GM12892 (cell line): ENCODE data around the gene CPNE7.
"Not testable (repeated sequence)": the region's sequence is repeated elsewhere in the genome, so short reads cannot be mapped to it uniquely, and the experiment has no call there.

Experiments used
- DNase-seq: peaks from one replicate; pipeline ENCODE4 v3.0.0; 2011; ENCODE audit not compliant: insufficient read length
- FAIRE-seq: peaks from 2 replicates; lab custom pipeline; 2011; peaks lifted over from hg19 to GRCh38; lab: Jason Lieb, UNC
- POLR2A ChIP-seq: IDR thresholded peaks from 2 replicates; pipeline ENCODE4 v1.6.1; 2011; ENCODE audit warnings: low read depth, low read length, control low read depth
- POLR2AphosphoS5 ChIP-seq: IDR thresholded peaks from 2 replicates; pipeline ENCODE4 v1.6.1; 2011; ENCODE audit warnings: low read depth, low read length, control low read depth
- TAF1 ChIP-seq: IDR thresholded peaks from 2 replicates; pipeline ENCODE4 v1.6.1; 2011; ENCODE audit warnings: low read depth, mild to moderate bottlenecking, control low read depth, low read length, borderline replicate concordance

CPNE7 gene

GRCh38 chr16:89629827-89630610 is 54.5 kb downstream of the CPNE7 start:
- DNase-seq (no peak), FAIRE-seq (no peak)
- TF ChIP-seq TAF1 (no peak), POLR2A (no peak), POLR2AphosphoS5 (no peak)

GRCh38 chr16:89633064-89633631 is 57.6 kb downstream of the CPNE7 start:
- FAIRE-seq (no peak), DNase-seq (no peak)
- TF ChIP-seq POLR2A (no peak), TAF1 (no peak), POLR2AphosphoS5 (no peak)

GRCh38 chr16:89634463-89635385 is 59.2 kb downstream of the CPNE7 start:
- DNase-seq, FAIRE-seq: not testable (repeated sequence)

GRCh38 chr16:89636663-89637062 is 61.1 kb downstream of the CPNE7 start:
- DNase-seq: no peak
- no peak for TF ChIP-seq TAF1
- TF ChIP-seq POLR2A: no peak
- TF ChIP-seq POLR2AphosphoS5: no peak
- FAIRE-seq: no peak

GRCh38 chr16:89637379-89637778 is 61.8 kb downstream of the CPNE7 start:
- DNase-seq (no peak), FAIRE-seq (no peak)
- no peak for TF ChIP-seq POLR2A
- no peak for TF ChIP-seq TAF1
- TF ChIP-seq POLR2AphosphoS5: no peak

- TF ChIP-seq POLR2A: no peak
- TF ChIP-seq TAF1: no peak
- TF ChIP-seq POLR2AphosphoS5: no peak
- no peak for DNase-seq
- no peak for FAIRE-seq
These were observed 62.9 kb downstream of the CPNE7 start for GRCh38 chr16:89638455-89638854.

GRCh38 chr16:89639385-89639784 is 63.8 kb downstream of the CPNE7 start:
- no peak for TF ChIP-seq POLR2AphosphoS5
- TF ChIP-seq TAF1: no peak
- TF ChIP-seq POLR2A: no peak
- DNase-seq (no peak), FAIRE-seq (no peak)

- DNase-seq: no peak
- FAIRE-seq: no peak
- TF ChIP-seq POLR2A: no peak
- no peak for TF ChIP-seq TAF1
- no peak for TF ChIP-seq POLR2AphosphoS5
These were observed 66.0 kb downstream of the CPNE7 start for GRCh38 chr16:89641458-89642119.

GRCh38 chr16:89642574-89642973 is 67.0 kb downstream of the CPNE7 start:
- FAIRE-seq (no peak), DNase-seq (no peak)
- no peak for TF ChIP-seq TAF1
- no peak for TF ChIP-seq POLR2A
- peak; percentile 17; the same call in 1 of the 2 replicates for TF ChIP-seq POLR2AphosphoS5

- no peak for FAIRE-seq
- TF ChIP-seq TAF1 (no peak), POLR2AphosphoS5 (no peak; the same call in 1 of the 2 replicates), POLR2A (no peak)
- DNase-seq: no peak
These were observed 68.3 kb downstream of the CPNE7 start for GRCh38 chr16:89643769-89644300.

GRCh38 chr16:89645122-89645521 is 69.6 kb downstream of the CPNE7 start:
- FAIRE-seq (no peak), DNase-seq (no peak)
- no peak for TF ChIP-seq POLR2AphosphoS5
- no peak for TF ChIP-seq TAF1
- no peak for TF ChIP-seq POLR2A
